Neural cell (in vitro differentiated cells): ENCODE measurements around the gene BTD. TPM values are rescaled to one million over a fixed set of nuclear protein-coding genes. Genes with fewer than 3 reads are reported as not detected.

ENCODE experiments used
- H2AFZ ChIP-seq: fragments of 200-600, 300-800 bp; sonication (generic), shearing (Covaris generic); 2 replicates; pipeline ENCODE4 v1.6.0; 2014; ENCODE audit warnings: low read depth, mild to moderate bottlenecking, antibody characterized with exemption, low read length, moderate library complexity
- H3F3A ChIP-seq: fragments of 200-600 bp; shearing (Covaris generic); 2 replicates; pipeline ENCODE4 v1.6.1; 2016; ENCODE audit warnings: mild to moderate bottlenecking, moderate library complexity, mixed read lengths, antibody characterized with exemption, low read length; ENCODE audit not compliant: insufficient read depth, poor library complexity, severe bottlenecking
- H3K27ac ChIP-seq: fragments of 200-600, 300-800 bp; sonication (generic), shearing (Covaris generic); 2 replicates; pipeline ENCODE4 v1.5.1; 2014; ENCODE audit warnings: mild to moderate bottlenecking, low read length, moderate library complexity
- H3K27me3 ChIP-seq: fragments of 300-800, 200-600 bp; sonication (generic), shearing (Covaris generic); 2 replicates; pipeline ENCODE4 v1.6.0; 2014; ENCODE audit warnings: mild to moderate bottlenecking, low read depth, low read length, moderate library complexity; ENCODE audit not compliant: insufficient read depth
- H3K36me3 ChIP-seq: fragments of 300-800, 200-600 bp; sonication (generic), shearing (Covaris generic); 2 replicates; pipeline ENCODE4 v1.5.1; 2014; ENCODE audit warnings: mild to moderate bottlenecking, antibody characterized with exemption, low read length, moderate library complexity; ENCODE audit not compliant: insufficient read depth
- H3K4me2 ChIP-seq: fragments of 300-800, 200-600 bp; sonication (generic), shearing (Covaris generic); 2 replicates; pipeline ENCODE4 v1.6.0; 2014; ENCODE audit warnings: mild to moderate bottlenecking, low read length
- H3K4me3 ChIP-seq: fragments of 300-800, 200-600 bp; sonication (generic), shearing (Covaris generic); 2 replicates; pipeline ENCODE4 v1.5.1; 2014; ENCODE audit warnings: mild to moderate bottlenecking, low read length, moderate library complexity
- H3K79me2 ChIP-seq: fragments of 200-600 bp; shearing (Covaris generic); replicated peaks from 2 replicates; pipeline ENCODE4 v1.6.0; 2014; ENCODE audit warnings: mild to moderate bottlenecking, low read length, moderate library complexity; ENCODE audit not compliant: insufficient read depth
- H3K9ac ChIP-seq: fragments of 300-800, 200-600 bp; sonication (generic), shearing (Covaris generic); 2 replicates; pipeline ENCODE4 v1.6.1; 2016; ENCODE audit warnings: mild to moderate bottlenecking, low read length, mixed read lengths
- H3K9me2 ChIP-seq: fragments of 200-600 bp; shearing (Covaris generic); 2 replicates; pipeline ENCODE4 v1.6.1; 2016; ENCODE audit warnings: mild to moderate bottlenecking, low read length, mixed read lengths; ENCODE audit not compliant: insufficient read depth
- H3K9me3 ChIP-seq: fragments of 200-600, 300-800 bp; sonication (generic), shearing (Covaris generic); 2 replicates; pipeline ENCODE4 v1.6.1; 2016; ENCODE audit warnings: mild to moderate bottlenecking, mixed run types, low read length, moderate library complexity, mixed read lengths
- H4K20me1 ChIP-seq: fragments of 200-600 bp; shearing (Covaris generic); 2 replicates; pipeline ENCODE4 v1.6.1; 2016; ENCODE audit warnings: mild to moderate bottlenecking, mixed run types; ENCODE audit not compliant: insufficient read depth
- CTCF ChIP-seq: fragments of 450-650 bp; IDR thresholded peaks from 2 replicates; pipeline ENCODE4 v1.5.1; 2014; ENCODE audit warnings: antibody characterized with exemption, mild to moderate bottlenecking, moderate library complexity; ENCODE audit not compliant: poor library complexity, severe bottlenecking
- EP300 ChIP-seq: fragments of 450-650 bp; conservative IDR thresholded peaks from 2 replicates; pipeline ENCODE4 v1.6.1; 2014; ENCODE audit warnings: antibody characterized with exemption, mild to moderate bottlenecking, moderate library complexity; ENCODE audit not compliant: poor library complexity, severe bottlenecking
- EZH2 ChIP-seq: fragments of 200-600, 300-800 bp; shearing (Covaris generic), sonication (generic); IDR thresholded peaks from 2 replicates; pipeline ENCODE4 v1.6.1; 2014; ENCODE audit warnings: antibody characterized with exemption, low read length, borderline replicate concordance, mild to moderate bottlenecking; ENCODE audit not compliant: insufficient read depth, poor library complexity, severe bottlenecking
- MXI1 ChIP-seq: fragments of 450-650 bp; conservative IDR thresholded peaks from 2 replicates; pipeline ENCODE4 v1.6.1; 2014; ENCODE audit warnings: antibody characterized with exemption, mild to moderate bottlenecking; ENCODE audit not compliant: poor library complexity, severe bottlenecking
- POLR2AphosphoS5 ChIP-seq: IDR thresholded peaks from 2 replicates; pipeline ENCODE4 v1.6.1; 2012
- RAD21 ChIP-seq: fragments of 450-650 bp; conservative IDR thresholded peaks from 2 replicates; pipeline ENCODE4 v1.6.1; 2014; ENCODE audit warnings: antibody characterized with exemption, mild to moderate bottlenecking, moderate library complexity
- REST ChIP-seq: IDR thresholded peaks from 2 replicates; pipeline ENCODE4 v1.6.1; 2012; ENCODE audit warnings: borderline replicate concordance
- SMC3 ChIP-seq: fragments of 450-650 bp; conservative IDR thresholded peaks from 2 replicates; pipeline ENCODE4 v1.6.1; 2014; ENCODE audit warnings: antibody characterized with exemption, mild to moderate bottlenecking, moderate library complexity; ENCODE audit not compliant: poor library complexity
- TAF1 ChIP-seq: IDR thresholded peaks from 2 replicates; pipeline ENCODE4 v1.6.1; 2012; ENCODE audit warnings: low read depth
- polyA plus RNA-seq: library from polyadenylated mRNA; depleted of rRNA; stranded (reverse); fragments of >200 nt; gene quantifications from 2 replicates; pipeline ENCODE4 v1.2.3, GENCODE V29; 2014

The BTD gene
- polyA plus RNA-seq, 1 donor from 2014 or later: 4.6 TPM

GRCh38 chr3:15690748-15691147, 89.2 kb downstream of the BTD start:
- Histone ChIP-seq H3K9me2 (no peaks in the 10 kb centered on the region), H3K9me3 (no peaks in the 10 kb centered on the region), H3K36me3 (no peaks in the 10 kb centered on the region), H3F3A (no peaks in the 10 kb centered on the region), H3K79me2 (no peaks in the 10 kb centered on the region), H3K4me3 (no peak overlapping the region), H3K9ac (no peak overlapping the region), H3K27me3 (no peaks in the 10 kb centered on the region), H4K20me1 (no peaks in the 10 kb centered on the region), H3K4me2 (no peak overlapping the region), H3K27ac (no peak overlapping the region), H2AFZ (no peak overlapping the region)
- TF ChIP-seq CTCF (no peak), EZH2 (no peak), SMC3 (no peak), RAD21 (no peak), TAF1 (no peak), MXI1 (no peak), REST (no peak), POLR2AphosphoS5 (no peak), EP300 (no peak)

- Histone ChIP-seq H4K20me1 (no peaks in the 10 kb centered on the region), H3K9me3 (no peaks in the 10 kb centered on the region), H2AFZ (no peak overlapping the region), H3K4me3 (no peak overlapping the region), H3K79me2 (no peaks in the 10 kb centered on the region), H3K9me2 (no peaks in the 10 kb centered on the region), H3K9ac (no peak overlapping the region), H3K4me2 (no peak overlapping the region), H3F3A (no peaks in the 10 kb centered on the region), H3K27ac (no peak overlapping the region), H3K36me3 (no peaks in the 10 kb centered on the region), H3K27me3 (no peaks in the 10 kb centered on the region)
- TF ChIP-seq REST (no peak), POLR2AphosphoS5 (no peak), EZH2 (no peak), RAD21 (no peak)
Observed at GRCh38 chr3:15693355-15693754, 91.8 kb downstream of the BTD start.
